Breast epithelium (tissue), 4 donors: ENCODE results near the gene CDON. TPM values are rescaled to one million over a fixed set of nuclear protein-coding genes. Genes with fewer than 3 reads are reported as not detected.

Source experiments
- DNase-seq, 2 donors: peaks; one replicate each; pipeline ENCODE4 v3.0.0-alpha.2; 2019; ENCODE audit warnings: low spot score in 2 of 2
- H3K27ac ChIP-seq, 2 donors: fragments of 200-600 bp; sonication (generic) in 1 of 2; one replicate each; pipeline ENCODE4 v1.5.1; 2016 to 2019; ENCODE audit warnings: mild to moderate bottlenecking in 1 of 2
- H3K27me3 ChIP-seq, 2 donors: fragments of 200-600 bp; sonication (generic) in 1 of 2; one replicate each; pipeline versions ENCODE4 v1.5.1 to v1.6.0; 2017 to 2019; ENCODE audit warnings: control low read depth in 1 of 2, mild to moderate bottlenecking in 1 of 2
- H3K36me3 ChIP-seq: fragments of 200-600 bp; one replicate; pipeline ENCODE4 v1.5.1; 2019
- H3K4me1 ChIP-seq, 2 donors: fragments of 200-600 bp; sonication (generic); one replicate each; pipeline ENCODE4 v1.5.1; 2016 to 2019; ENCODE audit warnings: control low read depth in 1 of 2
- H3K4me3 ChIP-seq, 3 donors: fragments of 200-600 bp; sonication (generic); 1 replicate in 2 of 3; 2 replicates in 1 of 3; pipeline ENCODE4 v1.5.1; 2016 to 2019; ENCODE audit warnings: mild to moderate bottlenecking in 3 of 3, moderate library complexity in 2 of 3
- H3K9me3 ChIP-seq, 2 donors: fragments of 200-600 bp; sonication (generic) in 1 of 2; one replicate each; pipeline ENCODE4 v1.5.1; 2016 to 2019; ENCODE audit warnings: control low read depth in 1 of 2
- CTCF ChIP-seq, 3 donors: fragments of 450-650 bp; IDR thresholded peaks; one replicate each; pipeline ENCODE4 v1.5.1; 2016 to 2017; ENCODE audit warnings: antibody characterized with exemption in 3 of 3, mild to moderate bottlenecking in 3 of 3, moderate library complexity in 3 of 3
- POLR2A ChIP-seq: fragments of 450-650 bp; IDR thresholded peaks from one replicate; pipeline ENCODE4 v1.6.1; 2016; ENCODE audit warnings: antibody characterized with exemption, mild to moderate bottlenecking, moderate library complexity
- POLR2AphosphoS5 ChIP-seq, 3 donors: sonication (generic); formaldehyde crosslinking; IDR thresholded peaks; one replicate each; pipeline ENCODE4 v1.6.1; 2017; ENCODE audit warnings: antibody characterized with exemption in 3 of 3
- intact Hi-C: fragments of 100-400 bp; cut with DNase I; formaldehyde crosslinking; loops from one replicate; pipeline ENCODE4 v1.15.1; 2023; ENCODE audit warnings: low total_unique reads
- total RNA-seq, 3 donors: library from RNA; depleted of rRNA; stranded (reverse); fragments of >200 nt; gene quantifications; one replicate each; pipeline ENCODE4 v1.1.0, GENCODE V29; 2016

The CDON gene
- total RNA-seq, 3 donors from 2014 or later: 14.9 to 29.3 (median 26.5) TPM

GRCh38 chr11:126061707-126062678 is 673 bp downstream of the CDON start:
- Histone ChIP-seq H3K36me3 (no peaks in the 10 kb centered on the region), H3K9me3 (no peaks in the 10 kb centered on the region), H3K4me1 (peaks cover 0 to 2% of the 10 kb centered on the region in 2 donors), H3K27me3 (no peaks in the 10 kb centered on the region), H3K27ac (peak overlapping the region; percentile 85 to 87), H3K4me3 (peak overlapping the region; percentile 87 to 98 (median 91))
- intact Hi-C loops: no loop called here
- TF ChIP-seq CTCF (IDR thresholded peaks at IDR 0.05) (peak; percentile 57 to 71 (median 58)), POLR2AphosphoS5 (IDR thresholded peaks at IDR 0.05) (no peak)
- peak in 1 of 2 donors; percentile 56 for DNase-seq

- no peak overlapping the region for H3K27ac ChIP-seq
- peak overlapping the region in 1 of 3 donors; percentile 12 for H3K4me3 ChIP-seq
- no peaks in the 10 kb centered on the region for H3K27me3 ChIP-seq
- TF ChIP-seq POLR2AphosphoS5 (IDR thresholded peaks at IDR 0.05) (no peak), POLR2A (no peak), CTCF (IDR thresholded peaks at IDR 0.05) (no peak)
- no peaks in the 10 kb centered on the region for H3K36me3 ChIP-seq
- intact Hi-C loops: no loop called here
- no peak for DNase-seq
- peaks cover 0 to 2% of the 10 kb centered on the region in 2 donors for H3K4me1 ChIP-seq
- no peaks in the 10 kb centered on the region for H3K9me3 ChIP-seq
These were observed 1.9 kb downstream of the CDON start for GRCh38 chr11:126060757-126061171.

- H3K4me3 ChIP-seq: peak overlapping the region in 2 of 3 donors; percentile 0 to 34
- intact Hi-C loops: no loop called here
- no peaks in the 10 kb centered on the region for H3K9me3 ChIP-seq
- H3K36me3 ChIP-seq: no peaks in the 10 kb centered on the region
- H3K27me3 ChIP-seq: no peaks in the 10 kb centered on the region
- no peak for TF ChIP-seq POLR2AphosphoS5 (IDR thresholded peaks at IDR 0.05)
- no peak for TF ChIP-seq CTCF (IDR thresholded peaks at IDR 0.05)
- no peak for TF ChIP-seq POLR2A
- no peak overlapping the region for H3K27ac ChIP-seq
- DNase-seq: no peak
- H3K4me1 ChIP-seq: peaks cover 0 to 2% of the 10 kb centered on the region in 2 donors
These were observed 3.4 kb downstream of the CDON start for GRCh38 chr11:126059238-126059781.

GRCh38 chr11:126058105-126058874 is 4.4 kb downstream of the CDON start:
- Histone ChIP-seq H3K36me3 (no peaks in the 10 kb centered on the region), H3K27ac (no peak overlapping the region), H3K4me1 (peaks cover 0 to 2% of the 10 kb centered on the region in 2 donors), H3K4me3 (no peak overlapping the region), H3K9me3 (no peaks in the 10 kb centered on the region), H3K27me3 (no peaks in the 10 kb centered on the region)
- DNase-seq: no peak
- TF ChIP-seq POLR2AphosphoS5 (IDR thresholded peaks at IDR 0.05) (no peak), POLR2A (no peak), CTCF (IDR thresholded peaks at IDR 0.05) (no peak)
- intact Hi-C loops: no loop called here
